Measurements from ENCODE around the gene MAGI1.

MAGI1 gene

GRCh38 chr3:65971293-65972252 lies 67.1 kb downstream of the MAGI1 start:
- DNase-seq, result no peak

GRCh38 chr3:65968996-65969395 lies 69.7 kb downstream of the MAGI1 start:
- DNase-seq, result no peak

- no peak for DNase-seq
Observed at GRCh38 chr3:65967451-65967850, 71.3 kb downstream of the MAGI1 start.

- DNase-seq, result no peak
Observed at GRCh38 chr3:65964838-65965237, 73.9 kb downstream of the MAGI1 start.

- no peak for DNase-seq
Observed at GRCh38 chr3:65963787-65964677, 74.7 kb downstream of the MAGI1 start.

- DNase-seq, result no peak
Observed at GRCh38 chr3:65961733-65962132, 77.0 kb downstream of the MAGI1 start.

- DNase-seq, result no peak
Observed at GRCh38 chr3:65961128-65961527, 77.6 kb downstream of the MAGI1 start.

GRCh38 chr3:65960087-65960486 lies 78.6 kb downstream of the MAGI1 start:
- no peak for DNase-seq

GRCh38 chr3:65958216-65958615 lies 80.5 kb downstream of the MAGI1 start:
- DNase-seq, result no peak

GRCh38 chr3:65955792-65956477 lies 82.8 kb downstream of the MAGI1 start:
- no peak for DNase-seq

- no peak for DNase-seq
Observed at GRCh38 chr3:65953881-65954733, 84.6 kb downstream of the MAGI1 start.

- peak; percentile 61 for DNase-seq
Observed at GRCh38 chr3:65953301-65953812, 85.4 kb downstream of the MAGI1 start.

GRCh38 chr3:65952842-65953241 lies 85.9 kb downstream of the MAGI1 start:
- no peak for DNase-seq

GRCh38 chr3:65951836-65952505 lies 86.7 kb downstream of the MAGI1 start:
- DNase-seq, result no peak

- DNase-seq, result no peak
Observed at GRCh38 chr3:65950340-65951326, 88.1 kb downstream of the MAGI1 start.

GRCh38 chr3:65948841-65949573 lies 89.7 kb downstream of the MAGI1 start:
- DNase-seq, result no peak

- DNase-seq, result no peak
Observed at GRCh38 chr3:65946438-65946837, 92.3 kb downstream of the MAGI1 start.

GRCh38 chr3:65945953-65946352 lies 92.8 kb downstream of the MAGI1 start:
- no peak for DNase-seq

GRCh38 chr3:65945480-65945879 lies 93.2 kb downstream of the MAGI1 start:
- no peak for DNase-seq

Data from NCI-H1105 treated with DMSO at 0.1 percent for 48 hours (cell line).